Medulla oblongata (tissue), 1 donor: ENCODE results near the gene GARRE1.
"Not testable (repeated sequence)": the region's sequence is repeated elsewhere in the genome, so short reads cannot be mapped to it uniquely, and the experiment has no call there.

Experiments
- DNase-seq: peaks from one replicate; pipeline ENCODE4 v3.0.0-alpha.2; 2015; ENCODE audit errors: extremely low spot score

The GARRE1 gene

DNA sequence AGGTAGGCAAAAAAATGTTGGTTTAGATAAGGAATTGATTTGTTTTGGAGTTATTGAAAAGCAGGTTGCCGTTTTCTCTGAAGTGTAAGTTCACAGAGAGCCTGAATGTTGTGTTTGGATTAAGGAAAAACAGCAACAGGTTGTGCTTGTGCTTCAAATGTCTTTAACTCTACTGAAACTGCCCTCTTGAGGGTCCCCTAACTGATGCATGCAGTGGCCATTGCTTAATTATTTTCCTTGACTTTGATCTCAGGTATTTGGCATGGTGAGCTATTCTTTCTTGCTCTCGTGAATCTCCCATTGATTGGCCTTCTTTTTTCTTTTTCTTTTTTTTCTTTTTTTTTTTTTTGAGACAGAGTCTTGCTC is 3.2 kb downstream of the GARRE1 start:
- DNase-seq, result no peak

DNA sequence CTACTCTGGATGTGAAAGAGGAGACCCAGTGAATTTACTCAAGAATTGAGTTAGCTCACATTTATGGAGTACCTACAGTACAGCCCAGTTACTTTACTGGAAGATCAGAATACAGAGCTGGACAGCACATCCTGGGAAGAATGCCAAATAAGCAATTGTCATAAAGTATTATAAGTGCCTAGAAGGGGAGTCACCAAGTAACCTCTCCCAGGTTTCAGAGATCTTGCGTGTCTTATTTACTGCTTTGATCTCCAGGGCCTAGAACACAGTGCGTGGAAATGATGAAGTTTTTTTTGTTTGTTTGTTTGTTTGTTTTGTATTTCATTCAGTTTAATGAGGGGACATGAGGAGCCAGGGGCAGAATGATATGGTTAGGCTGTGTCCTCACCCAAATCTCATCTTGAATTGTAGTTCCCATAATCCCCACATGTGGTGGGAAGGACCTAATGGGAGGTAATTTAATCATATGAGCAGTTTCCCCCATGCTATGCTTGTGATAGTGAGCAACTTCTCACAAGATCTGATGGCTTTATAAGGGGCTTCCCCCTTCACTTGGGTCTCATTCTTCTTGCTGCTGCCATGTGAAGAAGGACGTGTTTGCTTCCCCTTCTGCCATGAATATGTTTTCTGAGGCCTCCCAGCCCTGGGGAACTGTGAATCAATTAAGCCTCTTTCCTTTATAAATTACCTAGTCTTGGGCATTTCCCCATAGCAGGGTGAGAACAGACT is 5.2 kb downstream of the GARRE1 start:
- DNase-seq, result no peak

DNA sequence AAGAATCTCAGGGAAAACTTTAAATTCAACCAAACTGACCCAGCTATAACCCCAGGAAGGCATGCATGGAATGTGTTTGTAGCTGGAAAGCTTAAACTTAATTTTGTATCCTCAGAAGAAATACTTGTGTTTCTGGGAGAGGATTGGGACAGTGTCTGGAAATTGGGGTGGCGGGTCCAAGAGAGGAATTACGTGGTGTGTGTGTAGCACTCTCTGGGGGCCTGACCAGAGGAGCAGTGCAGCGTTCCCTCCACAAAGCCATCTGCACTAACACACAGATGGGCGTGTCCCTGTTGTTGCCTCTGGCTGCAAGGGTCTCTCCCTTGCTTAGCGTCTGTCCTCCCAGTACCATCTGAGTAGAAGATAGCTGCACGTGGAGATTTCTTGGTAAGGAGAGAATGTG is 6.4 kb downstream of the GARRE1 start:
- no peak for DNase-seq

DNA sequence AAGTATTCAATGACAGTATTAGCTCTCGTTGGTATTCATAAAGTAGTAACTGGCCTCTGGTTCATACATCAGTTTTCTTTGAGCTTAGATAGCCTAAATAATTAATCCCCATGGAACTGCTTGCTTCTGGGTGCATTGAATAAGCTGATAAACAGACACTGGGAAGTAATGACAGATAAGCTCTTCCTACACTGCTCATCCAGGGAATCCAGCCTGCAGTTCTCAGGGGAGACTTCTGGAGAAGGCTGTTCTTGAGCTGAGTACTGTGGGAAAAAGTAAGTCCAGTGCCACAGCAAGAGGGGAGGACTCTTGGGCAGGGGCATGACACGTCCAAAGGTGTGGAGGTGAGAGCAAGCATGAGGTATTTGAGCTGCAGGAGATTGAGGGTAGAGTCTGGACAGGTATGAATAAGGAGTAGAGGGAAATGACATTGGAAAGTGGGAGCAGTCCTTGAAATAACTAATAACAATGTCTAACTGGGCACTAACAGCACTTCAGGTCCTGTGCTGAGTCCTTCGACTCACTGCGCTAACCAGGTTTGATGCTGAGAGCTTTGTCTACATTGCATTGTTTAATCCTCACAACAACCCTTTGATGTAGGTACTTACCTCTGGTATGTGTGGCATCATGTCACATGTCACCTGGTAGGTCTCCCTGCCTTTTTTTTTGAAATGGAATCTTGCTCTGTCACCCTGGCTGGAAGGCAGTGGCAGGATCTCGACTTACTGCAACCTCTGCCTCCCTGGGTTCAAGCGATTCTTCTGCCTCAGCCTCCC is 7.2 kb downstream of the GARRE1 start:
- DNase-seq, result no peak

DNA sequence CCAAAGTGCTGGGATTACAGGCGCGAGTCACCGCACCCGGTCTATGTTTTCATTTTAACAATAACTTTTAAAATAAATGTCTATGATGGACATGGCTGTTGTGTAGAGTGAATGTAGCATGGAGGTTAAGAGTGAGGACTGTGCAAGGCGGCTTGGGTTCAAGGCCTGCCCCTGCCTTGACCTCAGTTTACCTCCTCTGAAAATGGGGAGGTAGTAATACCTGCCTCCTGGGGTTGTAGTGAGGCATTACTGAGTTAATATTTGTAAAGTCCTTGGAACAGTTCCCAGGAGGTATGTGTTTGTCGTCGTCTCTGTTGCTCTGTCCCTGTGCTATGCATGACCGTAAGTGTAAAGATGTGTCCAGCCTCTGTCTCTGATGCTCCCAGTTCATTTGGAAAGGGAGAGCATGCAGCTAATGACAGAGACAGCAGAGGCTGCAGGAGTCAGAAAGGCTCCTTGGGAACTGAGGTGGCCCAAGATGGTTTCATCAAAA is 9.4 kb downstream of the GARRE1 start:
- no peak for DNase-seq

DNA sequence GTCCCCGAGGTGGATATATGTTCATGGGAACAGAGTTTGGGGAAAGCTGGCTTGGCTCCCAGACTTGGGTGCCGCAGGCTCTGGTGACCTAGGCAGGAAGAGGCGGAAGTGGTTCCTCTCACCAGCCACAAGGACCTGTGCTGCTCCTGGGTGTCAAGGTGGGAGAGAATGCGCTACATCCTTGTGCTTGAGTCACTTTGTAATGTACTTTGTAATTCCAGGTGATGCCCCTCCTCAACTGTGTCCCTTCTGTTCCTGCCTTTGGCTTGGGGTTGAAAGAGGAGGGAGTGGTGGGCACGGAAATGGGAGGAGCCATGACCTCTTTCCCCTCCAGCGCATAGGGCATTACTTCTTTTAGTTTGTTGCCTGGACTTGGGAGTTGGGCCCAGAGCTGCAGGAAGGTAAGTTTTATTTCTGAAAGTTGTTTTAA is 10.9 kb downstream of the GARRE1 start:
- no peak for DNase-seq

DNA sequence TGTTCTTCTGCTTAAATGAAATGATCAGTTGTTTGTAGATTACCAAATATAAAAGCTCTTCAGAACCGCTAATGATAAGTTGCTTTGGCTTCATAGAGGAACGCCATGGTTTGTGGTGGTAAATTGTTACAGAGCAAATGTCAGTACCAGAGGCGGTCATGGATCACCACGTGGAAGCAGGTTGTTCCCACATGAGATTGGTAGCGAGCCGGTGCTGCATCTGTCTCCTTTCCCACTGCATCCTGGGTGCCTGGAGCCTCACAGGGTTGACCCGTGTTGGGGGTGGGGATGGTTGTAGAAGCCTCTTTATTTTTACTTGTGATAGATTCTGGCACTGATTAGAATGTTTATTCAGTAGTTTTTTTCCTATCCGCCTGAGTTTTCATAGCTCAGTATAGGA is 14.7 kb downstream of the GARRE1 start:
- no peak for DNase-seq

DNA sequence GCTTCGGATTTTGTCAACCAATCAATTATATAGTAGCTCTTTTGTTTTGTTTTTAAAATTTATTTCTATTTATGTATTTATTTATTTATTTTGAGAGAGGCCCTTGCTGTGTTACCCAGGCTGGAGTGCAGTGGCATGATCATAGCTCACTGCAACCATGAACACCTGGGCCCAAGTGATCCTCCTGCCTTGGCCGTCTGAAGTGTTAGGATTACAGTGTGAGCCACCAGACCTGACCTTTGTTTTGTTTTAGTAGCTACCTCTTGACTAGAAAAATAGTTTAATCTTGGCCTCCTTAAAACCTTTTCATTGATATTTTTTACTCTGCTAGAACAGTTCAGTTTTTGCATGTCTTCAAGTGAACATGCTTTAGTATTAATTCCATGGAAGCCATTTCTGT is 15.1 kb downstream of the GARRE1 start:
- DNase-seq, result no peak

DNA sequence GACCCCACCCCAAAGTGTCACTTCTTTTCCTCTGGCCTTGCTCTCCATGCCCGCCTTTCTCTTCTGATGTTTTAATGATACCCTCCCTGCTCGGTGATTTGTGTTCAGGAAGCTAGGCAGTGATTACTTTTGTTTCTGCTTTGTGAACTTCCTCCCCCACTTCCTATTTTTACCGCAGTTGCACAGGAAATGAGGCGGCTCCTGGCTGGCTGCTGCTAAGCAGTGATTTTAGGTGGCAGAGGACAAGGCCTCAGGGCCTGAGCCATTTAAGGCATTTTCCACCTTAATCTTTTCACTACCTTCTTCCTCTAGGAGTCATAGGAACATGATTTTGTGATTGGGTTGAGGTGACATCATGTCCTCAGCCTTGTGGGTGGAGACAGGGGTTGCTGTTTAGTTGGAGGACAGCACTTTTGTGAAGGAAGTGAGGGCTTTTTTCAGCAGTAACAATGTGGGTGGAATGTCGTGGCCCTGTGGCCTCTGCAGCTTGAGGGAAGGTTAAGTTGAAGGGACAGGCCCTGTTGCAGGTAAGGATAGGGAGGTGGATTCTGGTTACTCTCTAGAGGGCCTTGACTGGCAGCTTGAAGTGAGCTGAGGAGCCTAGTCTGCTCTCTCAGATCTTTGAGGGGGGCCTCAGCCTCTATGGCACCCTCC is 15.7 kb downstream of the GARRE1 start:
- DNase-seq, result peak; percentile 71

DNA sequence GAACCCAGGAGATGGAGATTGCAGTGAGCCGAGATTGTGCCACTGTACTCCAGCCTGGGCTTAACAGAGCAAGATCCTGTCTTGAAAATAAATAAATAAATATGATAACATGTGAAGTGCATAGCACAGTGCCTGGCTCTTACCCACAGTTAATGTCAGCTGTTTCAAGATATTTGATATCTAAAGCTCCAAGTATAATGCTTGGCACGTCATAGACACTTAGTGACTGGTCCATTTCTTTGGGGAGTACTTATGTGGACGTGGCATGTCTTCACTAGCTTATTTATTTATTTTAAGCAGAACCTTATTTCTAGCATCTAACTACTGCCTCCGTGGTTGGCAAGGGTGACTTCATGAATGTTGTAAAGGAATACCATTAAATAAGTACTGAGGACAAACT is 18.8 kb downstream of the GARRE1 start:
- no peak for DNase-seq

DNA sequence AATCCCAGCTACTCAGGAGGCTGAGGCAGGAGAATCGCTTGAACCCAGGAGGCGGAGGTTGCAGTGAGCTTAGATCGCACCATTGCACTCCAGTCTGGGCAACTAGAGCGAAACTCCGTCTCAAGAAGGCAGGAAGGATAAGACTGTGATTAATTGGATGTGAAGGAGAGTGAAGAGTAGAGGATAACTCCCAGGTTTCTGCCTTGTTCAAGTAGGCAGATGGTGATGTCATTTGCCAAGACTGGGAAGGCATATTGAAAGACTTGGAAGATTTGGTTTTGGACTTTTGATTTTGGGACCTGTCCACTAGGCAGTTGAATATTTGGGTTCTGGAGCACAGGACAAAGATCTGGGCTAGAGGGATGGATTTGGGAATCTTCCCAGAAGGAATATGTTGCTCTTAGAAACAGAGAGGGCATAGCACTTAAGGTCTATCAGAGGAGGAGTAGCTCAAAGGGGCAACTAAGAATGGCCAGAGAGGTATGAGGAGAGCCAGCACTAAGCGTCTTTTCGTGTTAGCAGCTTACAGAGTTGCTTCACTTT is 20.0 kb downstream of the GARRE1 start:
- DNase-seq, result no peak

DNA sequence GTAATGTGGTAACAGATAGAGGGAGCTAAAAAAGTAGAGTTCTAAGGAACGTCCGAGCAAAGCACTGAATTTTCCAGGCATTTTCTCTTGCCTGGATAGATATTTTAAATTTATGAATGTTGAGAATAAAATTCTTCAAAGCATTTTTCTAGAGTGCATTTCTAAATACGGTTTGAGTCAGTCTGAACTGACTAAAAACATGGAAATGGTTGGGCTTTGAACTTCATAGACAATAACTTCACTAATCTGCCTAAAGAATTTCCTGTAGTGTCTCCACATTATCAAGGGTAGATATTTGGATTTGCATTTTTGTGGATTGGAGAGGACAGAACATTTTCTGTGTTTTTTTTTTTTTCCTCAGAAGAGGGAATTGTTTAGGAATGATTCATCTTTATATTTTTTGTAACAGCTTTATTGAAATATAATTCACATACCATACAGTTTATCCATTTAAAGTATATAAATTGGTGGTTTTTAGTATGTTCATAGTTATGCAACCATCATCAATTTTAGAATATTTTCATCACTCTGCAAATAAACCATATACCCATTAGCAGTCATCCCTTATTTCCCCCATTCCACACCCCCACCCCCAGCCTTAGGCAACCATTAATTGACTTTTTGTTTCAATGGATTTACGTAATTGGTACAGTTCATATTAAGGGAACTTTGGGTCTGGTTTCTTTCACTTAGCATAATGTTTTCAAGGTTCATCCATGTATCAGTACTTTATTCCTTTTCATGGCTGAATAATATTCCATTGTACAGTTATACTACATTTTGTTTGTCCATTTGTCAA is 20.7 kb downstream of the GARRE1 start:
- DNase-seq, result no peak

DNA sequence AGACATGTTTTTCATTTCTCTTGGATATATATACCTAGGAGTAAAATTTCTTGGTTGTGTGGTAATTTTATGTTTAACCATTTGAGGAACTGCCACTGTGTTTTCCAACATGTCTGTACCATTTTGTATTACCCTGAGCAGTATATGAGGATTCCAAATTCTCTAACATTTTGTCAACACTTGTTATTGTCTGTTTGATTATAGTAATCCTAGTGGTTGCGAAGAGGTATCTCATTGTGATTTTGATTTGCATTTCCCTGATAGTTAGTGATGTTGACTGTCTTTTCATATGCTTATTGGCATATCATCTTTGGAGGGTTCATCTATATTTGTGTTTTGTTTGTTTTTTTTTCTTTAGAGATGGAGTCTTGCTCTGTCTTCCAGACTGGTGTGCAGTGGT is 21.4 kb downstream of the GARRE1 start:
- no peak for DNase-seq

DNA sequence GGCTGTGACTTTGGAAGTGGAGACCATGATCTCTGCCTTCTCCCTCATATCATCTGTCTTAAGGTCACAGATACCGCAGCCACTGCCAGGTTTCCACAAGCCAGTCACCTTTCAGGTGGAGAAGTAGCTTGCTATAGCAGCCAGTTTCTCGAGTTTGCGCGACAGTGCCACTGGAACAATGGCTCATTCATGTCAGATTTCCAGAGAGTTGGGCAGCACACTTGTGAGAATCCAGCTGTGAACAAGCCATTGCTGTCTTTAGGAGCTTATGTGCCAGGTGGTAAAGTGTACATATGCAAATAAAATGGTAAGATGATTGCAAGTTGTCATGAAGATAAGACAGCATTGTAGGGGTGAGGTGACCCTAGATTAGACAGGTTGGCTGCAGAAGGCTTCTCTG is 22.3 kb downstream of the GARRE1 start:
- peak; percentile 72 for DNase-seq

DNA sequence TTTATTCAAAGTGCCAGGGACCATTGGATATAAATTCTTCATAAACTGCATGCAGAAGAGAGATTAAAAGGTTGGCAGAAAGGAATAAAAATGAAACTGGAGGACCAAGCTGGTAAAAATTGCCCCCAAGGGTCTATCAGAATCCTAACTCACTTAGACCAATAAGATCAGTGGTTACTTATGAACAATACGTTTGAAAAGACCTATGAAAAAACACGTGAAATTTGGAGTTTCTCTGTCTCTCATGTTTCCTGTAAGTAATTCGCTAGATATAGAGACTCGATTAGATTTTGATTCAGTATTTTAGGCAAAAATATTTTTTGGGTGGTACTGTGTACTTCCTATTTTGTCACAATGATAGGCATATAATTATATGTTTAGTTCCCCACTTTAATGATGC is 22.9 kb downstream of the GARRE1 start:
- no peak for DNase-seq

DNA sequence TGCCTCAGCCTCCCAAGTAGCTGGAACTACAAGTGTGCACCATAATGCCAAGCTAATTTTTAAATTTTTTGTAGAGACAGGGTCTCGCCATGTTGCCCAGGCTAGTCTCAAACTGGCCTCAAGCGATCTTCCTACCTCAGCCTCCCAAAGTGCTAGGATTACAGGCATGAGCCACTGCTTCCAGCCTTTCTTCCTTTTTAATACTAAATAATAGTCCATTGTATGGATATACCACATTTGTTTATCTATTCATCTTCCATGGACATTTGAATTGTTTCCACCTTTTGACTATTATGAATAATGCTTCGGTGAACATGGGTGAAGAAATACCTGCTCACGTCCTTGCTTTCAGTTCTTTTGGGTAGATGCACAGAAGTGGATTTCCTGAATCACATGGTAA is 24.4 kb downstream of the GARRE1 start:
- no peak for DNase-seq

DNA sequence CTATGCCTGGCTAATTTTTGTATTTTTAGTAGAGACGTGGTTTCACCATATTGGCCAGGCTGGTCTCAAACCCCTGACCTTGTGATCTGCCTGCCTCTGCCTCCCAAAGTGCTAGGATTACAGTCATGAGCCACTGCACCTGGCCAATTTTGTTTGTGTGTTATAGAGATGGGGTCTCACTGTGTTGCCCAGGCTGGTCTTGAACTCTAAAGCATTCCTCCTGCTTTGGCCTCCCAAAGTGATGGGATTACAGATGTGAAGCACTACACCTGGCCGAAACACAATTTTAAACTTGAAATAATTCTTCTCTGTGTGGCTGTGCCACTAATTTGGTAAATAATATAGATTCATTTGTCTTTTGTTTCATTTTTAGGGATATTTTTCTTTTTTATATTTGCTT is 27.1 kb downstream of the GARRE1 start:
- not testable (repeated sequence) for DNase-seq

DNA sequence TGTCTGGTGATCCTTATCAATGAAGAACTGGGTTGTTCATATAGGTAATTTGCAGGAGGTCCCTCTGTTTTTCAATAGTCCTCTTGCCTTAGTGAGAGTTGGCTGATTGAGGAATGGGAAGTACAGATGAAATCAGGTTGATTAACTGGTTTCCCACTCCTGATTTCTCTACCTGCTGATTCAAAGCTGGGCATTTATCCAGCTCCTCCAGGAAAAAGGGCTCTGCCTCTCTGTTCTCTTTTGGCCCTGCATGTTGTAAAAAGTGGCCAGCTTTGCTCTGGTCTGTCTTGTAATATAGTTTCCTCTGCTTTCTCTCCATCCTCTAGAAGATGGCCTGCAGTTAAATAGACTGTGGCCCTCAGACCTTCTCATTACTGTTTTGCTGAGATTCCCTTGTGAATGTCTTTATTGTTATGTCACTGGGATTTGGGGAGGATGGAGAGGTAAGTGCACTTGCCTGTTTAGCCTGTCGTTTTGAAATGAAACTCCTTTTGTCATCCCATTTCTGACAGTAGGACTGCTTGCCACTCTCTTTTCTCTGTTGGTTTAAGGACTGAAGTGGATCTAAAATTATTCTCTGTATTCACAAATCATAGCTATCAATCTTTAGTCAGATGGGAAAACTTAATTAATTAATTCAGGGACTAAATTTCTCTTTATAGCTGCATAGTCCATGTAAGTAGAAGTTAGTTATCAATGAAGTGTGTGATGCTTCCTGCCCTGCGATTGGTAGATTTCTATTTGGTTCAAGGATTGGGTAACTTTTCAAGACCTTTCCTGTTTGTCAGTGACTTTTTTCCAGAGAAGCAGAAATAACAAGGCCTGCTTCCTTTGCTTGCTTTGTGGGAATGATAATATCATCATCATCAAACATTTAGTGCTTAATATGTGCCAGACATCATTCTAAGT is 28.5 kb downstream of the GARRE1 start:
- no peak for DNase-seq

DNA sequence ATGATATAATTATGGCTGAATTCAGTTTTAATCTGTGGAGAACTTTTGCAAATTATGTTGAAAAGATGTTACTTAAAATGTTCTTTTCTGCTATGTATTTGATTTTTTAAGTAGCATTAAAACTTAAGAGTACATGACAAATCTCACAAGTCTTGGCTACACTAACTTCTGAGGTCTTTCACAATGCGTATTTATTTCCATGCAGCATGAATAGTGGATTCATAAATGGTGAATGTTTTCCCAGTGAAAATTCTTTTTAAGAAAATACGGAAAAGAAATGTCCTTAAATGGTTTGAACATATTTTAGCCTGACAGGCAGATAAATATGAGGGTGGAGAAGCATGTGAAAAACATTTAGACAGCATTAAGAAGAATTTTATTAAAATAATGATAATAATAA is 30.2 kb downstream of the GARRE1 start:
- no peak for DNase-seq

DNA sequence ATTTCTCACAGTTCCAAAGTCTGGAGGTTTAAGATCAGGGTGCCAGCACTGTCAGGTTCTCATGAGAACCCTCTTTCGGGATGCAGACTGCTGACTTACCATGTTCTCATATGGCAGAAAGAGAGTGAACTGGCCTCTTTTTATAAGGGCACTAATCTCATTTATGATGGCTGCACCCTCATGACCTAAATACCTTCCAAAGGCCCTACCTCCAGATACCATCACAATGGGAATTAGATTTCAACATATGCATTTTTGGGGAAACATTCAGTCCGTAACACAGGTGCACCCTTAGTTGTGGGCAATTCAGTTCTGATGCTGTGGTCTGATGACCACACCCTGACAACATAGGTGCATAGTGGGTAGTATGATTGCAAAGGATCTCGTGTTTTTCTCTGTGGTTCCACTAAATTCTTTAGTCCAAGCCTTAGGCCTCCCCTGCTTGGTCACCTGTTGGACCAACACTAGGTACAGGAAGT is 33.3 kb downstream of the GARRE1 start:
- no peak for DNase-seq
